ENCODE results near the gene SPATA31A6.
"Not testable (repeated sequence)": the region's sequence is repeated elsewhere in the genome, so short reads cannot be mapped to it uniquely, and the experiment has no call there.

DNA sequence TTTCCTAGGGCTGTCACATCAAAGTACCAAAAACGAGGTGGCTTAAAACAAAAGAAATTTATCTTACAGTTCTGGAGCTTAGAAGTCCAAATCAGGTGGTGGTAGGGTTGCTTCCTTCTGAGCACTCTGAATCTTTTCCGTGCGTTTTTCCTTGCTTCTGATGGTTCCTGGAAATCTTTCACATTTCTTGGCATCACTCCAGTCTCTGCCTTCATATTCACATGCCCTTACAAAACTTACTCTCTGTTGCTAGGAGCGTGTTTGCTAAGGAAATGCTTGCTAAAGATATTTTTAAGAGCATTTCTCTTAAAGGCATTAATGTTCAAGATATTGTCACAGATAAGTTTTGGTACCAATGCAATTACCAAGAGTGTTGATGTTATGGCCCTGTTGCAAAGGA, 49.6 kb downstream of the SPATA31A6 start:
- TF ChIP-seq, protein P1, sequence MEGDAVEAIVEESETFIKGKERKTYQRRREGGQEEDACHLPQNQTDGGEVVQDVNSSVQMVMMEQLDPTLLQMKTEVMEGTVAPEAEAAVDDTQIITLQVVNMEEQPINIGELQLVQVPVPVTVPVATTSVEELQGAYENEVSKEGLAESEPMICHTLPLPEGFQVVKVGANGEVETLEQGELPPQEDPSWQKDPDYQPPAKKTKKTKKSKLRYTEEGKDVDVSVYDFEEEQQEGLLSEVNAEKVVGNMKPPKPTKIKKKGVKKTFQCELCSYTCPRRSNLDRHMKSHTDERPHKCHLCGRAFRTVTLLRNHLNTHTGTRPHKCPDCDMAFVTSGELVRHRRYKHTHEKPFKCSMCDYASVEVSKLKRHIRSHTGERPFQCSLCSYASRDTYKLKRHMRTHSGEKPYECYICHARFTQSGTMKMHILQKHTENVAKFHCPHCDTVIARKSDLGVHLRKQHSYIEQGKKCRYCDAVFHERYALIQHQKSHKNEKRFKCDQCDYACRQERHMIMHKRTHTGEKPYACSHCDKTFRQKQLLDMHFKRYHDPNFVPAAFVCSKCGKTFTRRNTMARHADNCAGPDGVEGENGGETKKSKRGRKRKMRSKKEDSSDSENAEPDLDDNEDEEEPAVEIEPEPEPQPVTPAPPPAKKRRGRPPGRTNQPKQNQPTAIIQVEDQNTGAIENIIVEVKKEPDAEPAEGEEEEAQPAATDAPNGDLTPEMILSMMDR (IDR thresholded peaks at IDR 0.05): not testable (repeated sequence)
- not testable (repeated sequence) for TF ChIP-seq HOXB5 (CRISPR knock-in tag; IDR thresholded peaks at IDR 0.05); JUN (IDR thresholded peaks at IDR 0.05); POLR2A (IDR thresholded peaks at IDR 0.05; ENCODE audit: low read length); RAD21 (conservative IDR thresholded peaks at IDR 0.05 in 1 of 2, IDR thresholded peaks at IDR 0.05 in 1 of 2); SREBF2 (IDR thresholded peaks at IDR 0.05); EP300 (IDR thresholded peaks at IDR 0.05); CEBPB (IDR thresholded peaks at IDR 0.05); POLR2AphosphoS2 (conservative IDR thresholded peaks at IDR 0.05; ENCODE audit: low read length)
- TF ChIP-seq, protein P2, sequence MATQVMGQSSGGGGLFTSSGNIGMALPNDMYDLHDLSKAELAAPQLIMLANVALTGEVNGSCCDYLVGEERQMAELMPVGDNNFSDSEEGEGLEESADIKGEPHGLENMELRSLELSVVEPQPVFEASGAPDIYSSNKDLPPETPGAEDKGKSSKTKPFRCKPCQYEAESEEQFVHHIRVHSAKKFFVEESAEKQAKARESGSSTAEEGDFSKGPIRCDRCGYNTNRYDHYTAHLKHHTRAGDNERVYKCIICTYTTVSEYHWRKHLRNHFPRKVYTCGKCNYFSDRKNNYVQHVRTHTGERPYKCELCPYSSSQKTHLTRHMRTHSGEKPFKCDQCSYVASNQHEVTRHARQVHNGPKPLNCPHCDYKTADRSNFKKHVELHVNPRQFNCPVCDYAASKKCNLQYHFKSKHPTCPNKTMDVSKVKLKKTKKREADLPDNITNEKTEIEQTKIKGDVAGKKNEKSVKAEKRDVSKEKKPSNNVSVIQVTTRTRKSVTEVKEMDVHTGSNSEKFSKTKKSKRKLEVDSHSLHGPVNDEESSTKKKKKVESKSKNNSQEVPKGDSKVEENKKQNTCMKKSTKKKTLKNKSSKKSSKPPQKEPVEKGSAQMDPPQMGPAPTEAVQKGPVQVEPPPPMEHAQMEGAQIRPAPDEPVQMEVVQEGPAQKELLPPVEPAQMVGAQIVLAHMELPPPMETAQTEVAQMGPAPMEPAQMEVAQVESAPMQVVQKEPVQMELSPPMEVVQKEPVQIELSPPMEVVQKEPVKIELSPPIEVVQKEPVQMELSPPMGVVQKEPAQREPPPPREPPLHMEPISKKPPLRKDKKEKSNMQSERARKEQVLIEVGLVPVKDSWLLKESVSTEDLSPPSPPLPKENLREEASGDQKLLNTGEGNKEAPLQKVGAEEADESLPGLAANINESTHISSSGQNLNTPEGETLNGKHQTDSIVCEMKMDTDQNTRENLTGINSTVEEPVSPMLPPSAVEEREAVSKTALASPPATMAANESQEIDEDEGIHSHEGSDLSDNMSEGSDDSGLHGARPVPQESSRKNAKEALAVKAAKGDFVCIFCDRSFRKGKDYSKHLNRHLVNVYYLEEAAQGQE (IDR thresholded peaks at IDR 0.05): not testable (repeated sequence)
- TF ChIP-seq, protein P3, sequence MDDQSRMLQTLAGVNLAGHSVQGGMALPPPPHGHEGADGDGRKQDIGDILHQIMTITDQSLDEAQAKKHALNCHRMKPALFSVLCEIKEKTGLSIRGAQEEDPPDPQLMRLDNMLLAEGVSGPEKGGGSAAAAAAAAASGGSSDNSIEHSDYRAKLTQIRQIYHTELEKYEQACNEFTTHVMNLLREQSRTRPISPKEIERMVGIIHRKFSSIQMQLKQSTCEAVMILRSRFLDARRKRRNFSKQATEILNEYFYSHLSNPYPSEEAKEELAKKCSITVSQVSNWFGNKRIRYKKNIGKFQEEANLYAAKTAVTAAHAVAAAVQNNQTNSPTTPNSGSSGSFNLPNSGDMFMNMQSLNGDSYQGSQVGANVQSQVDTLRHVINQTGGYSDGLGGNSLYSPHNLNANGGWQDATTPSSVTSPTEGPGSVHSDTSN (IDR thresholded peaks at IDR 0.05): not testable (repeated sequence)
- TF ChIP-seq, protein P4, sequence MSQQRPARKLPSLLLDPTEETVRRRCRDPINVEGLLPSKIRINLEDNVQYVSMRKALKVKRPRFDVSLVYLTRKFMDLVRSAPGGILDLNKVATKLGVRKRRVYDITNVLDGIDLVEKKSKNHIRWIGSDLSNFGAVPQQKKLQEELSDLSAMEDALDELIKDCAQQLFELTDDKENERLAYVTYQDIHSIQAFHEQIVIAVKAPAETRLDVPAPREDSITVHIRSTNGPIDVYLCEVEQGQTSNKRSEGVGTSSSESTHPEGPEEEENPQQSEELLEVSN (IDR thresholded peaks at IDR 0.05; ENCODE audit: borderline replicate concordance, low read depth): not testable (repeated sequence)
- TF ChIP-seq, protein P5, sequence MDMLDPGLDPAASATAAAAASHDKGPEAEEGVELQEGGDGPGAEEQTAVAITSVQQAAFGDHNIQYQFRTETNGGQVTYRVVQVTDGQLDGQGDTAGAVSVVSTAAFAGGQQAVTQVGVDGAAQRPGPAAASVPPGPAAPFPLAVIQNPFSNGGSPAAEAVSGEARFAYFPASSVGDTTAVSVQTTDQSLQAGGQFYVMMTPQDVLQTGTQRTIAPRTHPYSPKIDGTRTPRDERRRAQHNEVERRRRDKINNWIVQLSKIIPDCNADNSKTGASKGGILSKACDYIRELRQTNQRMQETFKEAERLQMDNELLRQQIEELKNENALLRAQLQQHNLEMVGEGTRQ (IDR thresholded peaks at IDR 0.05): not testable (repeated sequence)
- TF ChIP-seq, protein P6, sequence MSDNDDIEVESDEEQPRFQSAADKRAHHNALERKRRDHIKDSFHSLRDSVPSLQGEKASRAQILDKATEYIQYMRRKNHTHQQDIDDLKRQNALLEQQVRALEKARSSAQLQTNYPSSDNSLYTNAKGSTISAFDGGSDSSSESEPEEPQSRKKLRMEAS (IDR thresholded peaks at IDR 0.05): not testable (repeated sequence)
